ENCODE data around the gene MATCAP1. TPM values are rescaled to one million over a fixed set of nuclear protein-coding genes. Genes with fewer than 3 reads are reported as not detected.

MATCAP1 gene
- total RNA-seq, 2 donors from 2014 or later: 50.2 to 63.8 TPM

DNA sequence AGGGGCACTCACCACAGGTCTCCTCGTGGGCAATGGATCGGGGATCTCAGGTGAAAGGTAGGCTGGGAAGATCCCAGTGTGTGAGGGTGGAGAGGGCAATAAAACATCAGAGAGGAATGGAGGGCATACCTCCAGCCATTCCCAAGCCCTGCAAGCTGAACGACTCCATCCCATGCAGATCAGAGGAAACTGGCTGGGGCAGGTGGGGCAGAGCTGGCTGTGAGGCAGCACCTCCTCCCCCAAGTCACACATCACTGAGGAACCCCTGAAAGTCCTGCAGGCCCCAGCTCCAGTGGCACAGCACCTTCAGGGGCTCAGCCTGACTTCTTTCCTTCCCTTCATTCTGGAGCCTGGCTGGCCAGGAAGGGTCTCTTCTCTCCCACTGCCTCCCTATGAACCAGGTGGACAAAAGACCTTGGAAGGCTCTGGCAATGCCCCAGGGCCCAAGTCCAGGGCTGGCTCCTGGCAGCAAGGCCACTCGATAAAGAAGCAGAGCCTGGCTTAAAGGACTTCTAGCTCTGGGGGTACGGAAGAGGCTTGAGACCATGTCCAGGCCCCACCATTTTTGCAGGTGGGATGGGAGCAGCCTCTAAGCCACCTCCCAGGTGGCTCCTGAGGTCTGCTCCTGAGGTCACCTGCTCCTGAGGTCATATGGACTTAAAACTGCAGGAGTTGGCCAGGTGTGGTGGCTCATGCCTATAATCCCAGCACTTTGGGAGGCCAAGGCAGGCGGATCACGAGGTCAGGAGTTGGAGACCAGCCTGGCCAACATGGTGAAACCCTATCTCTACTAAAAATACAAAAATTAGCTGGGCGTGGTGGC, 29.6 kb upstream of the MATCAP1 start:
- 82 to 85% methylated on average over 5 to 8 of the region's 8 CpGs for WGBS, 2 experiments (ENCODE audit: insufficient coverage in 1 of 2, insufficient read length in 1 of 2)
- no peak overlapping the region for H3K4me3 ChIP-seq (ENCODE audit: low read length)
- TF ChIP-seq, protein P1, sequence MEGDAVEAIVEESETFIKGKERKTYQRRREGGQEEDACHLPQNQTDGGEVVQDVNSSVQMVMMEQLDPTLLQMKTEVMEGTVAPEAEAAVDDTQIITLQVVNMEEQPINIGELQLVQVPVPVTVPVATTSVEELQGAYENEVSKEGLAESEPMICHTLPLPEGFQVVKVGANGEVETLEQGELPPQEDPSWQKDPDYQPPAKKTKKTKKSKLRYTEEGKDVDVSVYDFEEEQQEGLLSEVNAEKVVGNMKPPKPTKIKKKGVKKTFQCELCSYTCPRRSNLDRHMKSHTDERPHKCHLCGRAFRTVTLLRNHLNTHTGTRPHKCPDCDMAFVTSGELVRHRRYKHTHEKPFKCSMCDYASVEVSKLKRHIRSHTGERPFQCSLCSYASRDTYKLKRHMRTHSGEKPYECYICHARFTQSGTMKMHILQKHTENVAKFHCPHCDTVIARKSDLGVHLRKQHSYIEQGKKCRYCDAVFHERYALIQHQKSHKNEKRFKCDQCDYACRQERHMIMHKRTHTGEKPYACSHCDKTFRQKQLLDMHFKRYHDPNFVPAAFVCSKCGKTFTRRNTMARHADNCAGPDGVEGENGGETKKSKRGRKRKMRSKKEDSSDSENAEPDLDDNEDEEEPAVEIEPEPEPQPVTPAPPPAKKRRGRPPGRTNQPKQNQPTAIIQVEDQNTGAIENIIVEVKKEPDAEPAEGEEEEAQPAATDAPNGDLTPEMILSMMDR (conservative IDR thresholded peaks at IDR 0.05): no peak
- no peak for DNase-seq
- Mint-ChIP-seq H3K4me1 (no peaks in the 10 kb centered on the region), H3K27ac (no peak overlapping the region), H3K9me3 (no peaks in the 10 kb centered on the region), H3K4me3 (no peak overlapping the region), H3K27me3 (ENCODE audit: insufficient read depth) (peaks cover 58% of the 10 kb centered on the region), H3K36me3 (ENCODE audit: low read depth) (no peaks in the 10 kb centered on the region)
- H3K27me3 ChIP-seq (ENCODE audit: control insufficient read depth, insufficient read depth, low read length, poor library complexity, severe bottlenecking): peaks cover 7% of the 10 kb centered on the region
- H3K36me3 ChIP-seq (ENCODE audit: control insufficient read depth, insufficient read depth, low read length): no peaks in the 10 kb centered on the region
- H3K9ac ChIP-seq (ENCODE audit: extremely low read depth, low read length, poor library complexity, severe bottlenecking): no peak overlapping the region
- H3K27ac ChIP-seq (ENCODE audit: low read depth, low read length): no peak overlapping the region
- no peaks in the 10 kb centered on the region for H3K4me1 ChIP-seq (ENCODE audit: control insufficient read depth, insufficient read depth, low read length)
- H3K9me3 ChIP-seq (ENCODE audit: control insufficient read depth, low read length): no peaks in the 10 kb centered on the region

GRCh38 chr16:67212766-67213165, 29.0 kb upstream of the MATCAP1 start:
- TF ChIP-seq, protein P1 (conservative IDR thresholded peaks at IDR 0.05): no peak
- H3K4me3 Mint-ChIP-seq: no peak overlapping the region
- Histone ChIP-seq H3K27ac (ENCODE audit: low read depth, low read length) (no peak overlapping the region), H3K4me3 (ENCODE audit: low read length) (no peak overlapping the region), H3K4me1 (ENCODE audit: control insufficient read depth, insufficient read depth, low read length) (no peaks in the 10 kb centered on the region), H3K9ac (ENCODE audit: extremely low read depth, low read length, poor library complexity, severe bottlenecking) (no peak overlapping the region), H3K9me3 (ENCODE audit: control insufficient read depth, low read length) (no peaks in the 10 kb centered on the region), H3K27me3 (ENCODE audit: control insufficient read depth, insufficient read depth, low read length, poor library complexity, severe bottlenecking) (peaks cover 7% of the 10 kb centered on the region), H3K36me3 (ENCODE audit: control insufficient read depth, insufficient read depth, low read length) (no peaks in the 10 kb centered on the region)
- H3K27me3 Mint-ChIP-seq (ENCODE audit: insufficient read depth): peaks cover 56% of the 10 kb centered on the region
- no peaks in the 10 kb centered on the region for H3K36me3 Mint-ChIP-seq (ENCODE audit: low read depth)
- no peak overlapping the region for H3K27ac Mint-ChIP-seq
- no peaks in the 10 kb centered on the region for H3K9me3 Mint-ChIP-seq
- no peaks in the 10 kb centered on the region for H3K4me1 Mint-ChIP-seq
- DNase-seq: no peak

GRCh38 chr16:67211674-67212073, 27.9 kb upstream of the MATCAP1 start:
- TF ChIP-seq, protein P1 (conservative IDR thresholded peaks at IDR 0.05): no peak

More at GRCh38 chr16:67211674-67212073, 27.9 kb upstream of the MATCAP1 start:
- Histone ChIP-seq H3K27ac (ENCODE audit: low read depth, low read length) (no peak overlapping the region), H3K9me3 (ENCODE audit: control insufficient read depth, low read length) (no peaks in the 10 kb centered on the region), H3K4me3 (ENCODE audit: low read length) (no peak overlapping the region), H3K9ac (ENCODE audit: extremely low read depth, low read length, poor library complexity, severe bottlenecking) (no peak overlapping the region), H3K4me1 (ENCODE audit: control insufficient read depth, insufficient read depth, low read length) (peaks cover 2% of the 10 kb centered on the region), H3K27me3 (ENCODE audit: control insufficient read depth, insufficient read depth, low read length, poor library complexity, severe bottlenecking) (no peaks in the 10 kb centered on the region), H3K36me3 (ENCODE audit: control insufficient read depth, insufficient read depth, low read length) (no peaks in the 10 kb centered on the region)
- H3K36me3 Mint-ChIP-seq (ENCODE audit: low read depth): no peaks in the 10 kb centered on the region
- H3K4me3 Mint-ChIP-seq: no peak overlapping the region
- 81 to 88% methylated on average over 6 to 7 of the region's 7 CpGs for WGBS, 2 experiments (ENCODE audit: insufficient coverage in 1 of 2, insufficient read length in 1 of 2)
- H3K27me3 Mint-ChIP-seq (ENCODE audit: insufficient read depth): peaks cover 46% of the 10 kb centered on the region
- peaks cover 7% of the 10 kb centered on the region for H3K4me1 Mint-ChIP-seq
- no peak overlapping the region for H3K27ac Mint-ChIP-seq
- no peaks in the 10 kb centered on the region for H3K9me3 Mint-ChIP-seq
- DNase-seq: no peak

All from endodermal cell (in vitro differentiated cells).